Measurements from ENCODE around the gene DPP9.
"Not testable (repeated sequence)": the region's sequence is repeated elsewhere in the genome, so short reads cannot be mapped to it uniquely, and the experiment has no call there.

DPP9 gene

GRCh38 chr19:4754248-4754647, 30.6 kb upstream of the DPP9 start:
- Histone ChIP-seq H3K4me3 (ENCODE audit: low read depth, low read length) (no peak overlapping the region), H3K27me3 (no peaks in the 10 kb centered on the region), H3K36me3 (no peaks in the 10 kb centered on the region), H3K9me3 (no peaks in the 10 kb centered on the region), H3K4me1 (peaks cover 5% of the 10 kb centered on the region; the same call in 1 of the 2 replicates)
- TF ChIP-seq CTCF (IDR thresholded peaks at IDR 0.05; ENCODE audit: low read depth, low read length), result no peak
- DNase-seq, result no peak

- H3K36me3 ChIP-seq, result no peaks in the 10 kb centered on the region
- no peaks in the 10 kb centered on the region for H3K27me3 ChIP-seq
- peak; percentile 42 for DNase-seq
- H3K9me3 ChIP-seq, result no peaks in the 10 kb centered on the region
- TF ChIP-seq CTCF (IDR thresholded peaks at IDR 0.05; ENCODE audit: low read depth, low read length), result no peak
- no peak overlapping the region for H3K4me3 ChIP-seq (ENCODE audit: low read depth, low read length)
- H3K4me1 ChIP-seq, result peaks cover 5% of the 10 kb centered on the region; the same call in 1 of the 2 replicates
These were observed 26.4 kb upstream of the DPP9 start for GRCh38 chr19:4749870-4750590.

GRCh38 chr19:4748589-4748988, 24.9 kb upstream of the DPP9 start:
- no peak for TF ChIP-seq CTCF (IDR thresholded peaks at IDR 0.05; ENCODE audit: low read depth, low read length)
- no peaks in the 10 kb centered on the region for H3K27me3 ChIP-seq
- DNase-seq, result no peak
- no peaks in the 10 kb centered on the region for H3K9me3 ChIP-seq
- no peak overlapping the region for H3K4me3 ChIP-seq (ENCODE audit: low read depth, low read length)
- peaks cover 9% of the 10 kb centered on the region; the same call in 1 of the 2 replicates for H3K4me1 ChIP-seq
- no peaks in the 10 kb centered on the region for H3K36me3 ChIP-seq

DNA sequence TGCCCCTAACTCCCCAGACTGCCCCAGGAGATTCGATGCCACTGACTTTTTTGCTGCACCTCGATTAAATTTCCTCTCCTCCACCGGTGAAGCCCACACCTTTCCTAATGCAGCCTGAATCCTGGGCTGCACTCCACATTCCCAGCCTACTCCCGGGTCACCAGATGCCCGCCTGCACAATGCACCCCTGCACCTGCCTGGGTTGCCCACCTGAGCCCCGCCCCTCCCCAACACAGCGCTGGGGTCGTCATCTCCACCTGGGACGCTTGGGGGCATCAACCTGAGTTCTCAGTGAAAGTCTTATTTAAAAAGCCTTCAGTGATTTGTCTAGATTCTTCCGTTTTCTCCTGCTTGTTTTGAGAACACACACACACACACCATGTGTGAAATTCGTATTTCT, 24.5 kb upstream of the DPP9 start:
- H3K9me3 ChIP-seq, result no peaks in the 10 kb centered on the region
- no peak for TF ChIP-seq CTCF (IDR thresholded peaks at IDR 0.05; ENCODE audit: low read depth, low read length)
- H3K27me3 ChIP-seq, result no peaks in the 10 kb centered on the region
- no peaks in the 10 kb centered on the region for H3K36me3 ChIP-seq
- no peak overlapping the region for H3K4me3 ChIP-seq (ENCODE audit: low read depth, low read length)
- peaks cover 12% of the 10 kb centered on the region for H3K4me1 ChIP-seq
- DNase-seq, result no peak

DNA sequence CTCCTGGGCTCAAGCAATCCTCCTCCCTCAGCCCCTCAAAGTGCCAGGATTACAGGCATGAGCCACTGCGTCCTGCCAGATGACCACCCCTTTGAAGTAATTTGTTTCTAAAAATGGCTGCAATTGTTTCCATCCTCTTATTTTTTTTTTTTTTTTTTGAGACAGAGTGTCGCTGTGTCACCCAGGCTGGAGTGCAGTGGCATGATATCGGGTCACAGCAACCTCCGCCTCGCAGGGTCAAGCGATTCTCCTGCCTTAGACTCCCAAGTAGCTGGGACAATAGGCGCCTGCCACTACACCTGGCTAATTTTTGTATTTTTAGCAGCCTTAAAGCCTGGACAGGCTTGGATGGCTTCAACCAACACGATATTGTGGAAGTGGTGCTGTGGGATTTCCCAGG, 22.3 kb upstream of the DPP9 start:
- TF ChIP-seq CTCF (IDR thresholded peaks at IDR 0.05; ENCODE audit: low read depth, low read length), result no peak
- DNase-seq, result no peak

DNA sequence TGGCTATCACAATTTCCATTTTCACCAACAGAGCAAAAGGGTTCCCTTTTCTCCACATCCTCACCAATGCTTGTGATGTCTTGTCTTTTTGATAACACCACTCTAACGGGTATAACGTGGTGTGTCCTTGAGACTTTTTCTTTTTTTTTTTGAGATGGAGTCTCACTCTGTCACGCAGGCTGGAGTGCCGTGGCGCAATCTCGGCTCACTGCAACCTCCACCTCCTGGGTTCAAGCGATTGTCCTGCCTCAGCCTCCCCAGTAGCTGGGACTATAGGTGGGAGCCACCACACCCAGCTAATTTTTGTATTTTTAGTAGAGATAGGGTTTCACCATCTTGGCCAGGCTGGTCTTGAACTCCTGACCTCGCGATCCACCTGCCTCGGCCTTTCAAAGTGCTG, 21.5 kb upstream of the DPP9 start:
- peaks cover 15% of the 10 kb centered on the region for H3K4me1 ChIP-seq
- H3K36me3 ChIP-seq; H3K9me3 ChIP-seq; H3K4me3 ChIP-seq (ENCODE audit: low read depth, low read length); DNase-seq; H3K27me3 ChIP-seq: not testable (repeated sequence)

More for the DNA sequence above, 22.3 kb upstream of the DPP9 start:
- Histone ChIP-seq H3K4me3 (ENCODE audit: low read depth, low read length) (no peak overlapping the region), H3K36me3 (no peaks in the 10 kb centered on the region), H3K27me3 (no peaks in the 10 kb centered on the region), H3K9me3 (no peaks in the 10 kb centered on the region), H3K4me1 (peaks cover 16% of the 10 kb centered on the region)
